ENCODE measurements around the gene ADGRV1.

The ADGRV1 gene

DNA sequence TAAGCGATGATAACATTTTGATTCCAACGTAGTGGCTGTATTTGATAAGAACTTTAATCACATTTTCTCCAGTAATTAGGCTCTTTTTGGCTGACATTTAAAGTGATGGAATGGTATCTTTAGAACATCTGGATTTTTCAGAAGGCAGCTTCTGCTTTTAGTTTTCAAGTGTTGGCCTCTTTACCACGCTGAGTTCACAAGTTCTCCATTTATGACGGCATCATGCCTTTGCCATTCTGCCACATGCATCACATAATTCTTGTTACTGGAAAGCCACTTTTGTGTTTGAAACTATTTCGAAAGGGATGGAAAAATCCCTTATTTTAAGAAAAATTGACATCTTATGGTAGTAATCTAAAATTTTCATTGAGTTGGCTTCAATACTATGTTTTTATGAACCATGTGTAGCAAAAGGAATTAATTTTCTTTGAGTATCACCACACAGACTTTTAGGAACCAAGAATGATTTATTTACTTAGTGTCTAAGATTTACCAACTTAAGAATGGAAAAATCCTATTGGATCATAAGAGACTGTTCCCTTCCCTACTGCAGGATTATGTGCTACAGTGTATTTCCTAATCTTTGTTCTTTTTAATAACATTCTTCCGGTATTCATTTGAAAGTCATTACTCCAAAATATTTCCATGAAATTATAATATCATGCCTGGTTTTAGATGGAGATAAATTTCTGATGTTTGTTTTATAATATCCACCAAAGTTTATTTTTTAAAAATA, 344.2 kb downstream of the ADGRV1 start:
- H3K4me3 ChIP-seq (ENCODE audit: low read depth, low read length), result no peak overlapping the region
- no peak for DNase-seq (ENCODE audit: low read depth)
- TF ChIP-seq, protein P1, sequence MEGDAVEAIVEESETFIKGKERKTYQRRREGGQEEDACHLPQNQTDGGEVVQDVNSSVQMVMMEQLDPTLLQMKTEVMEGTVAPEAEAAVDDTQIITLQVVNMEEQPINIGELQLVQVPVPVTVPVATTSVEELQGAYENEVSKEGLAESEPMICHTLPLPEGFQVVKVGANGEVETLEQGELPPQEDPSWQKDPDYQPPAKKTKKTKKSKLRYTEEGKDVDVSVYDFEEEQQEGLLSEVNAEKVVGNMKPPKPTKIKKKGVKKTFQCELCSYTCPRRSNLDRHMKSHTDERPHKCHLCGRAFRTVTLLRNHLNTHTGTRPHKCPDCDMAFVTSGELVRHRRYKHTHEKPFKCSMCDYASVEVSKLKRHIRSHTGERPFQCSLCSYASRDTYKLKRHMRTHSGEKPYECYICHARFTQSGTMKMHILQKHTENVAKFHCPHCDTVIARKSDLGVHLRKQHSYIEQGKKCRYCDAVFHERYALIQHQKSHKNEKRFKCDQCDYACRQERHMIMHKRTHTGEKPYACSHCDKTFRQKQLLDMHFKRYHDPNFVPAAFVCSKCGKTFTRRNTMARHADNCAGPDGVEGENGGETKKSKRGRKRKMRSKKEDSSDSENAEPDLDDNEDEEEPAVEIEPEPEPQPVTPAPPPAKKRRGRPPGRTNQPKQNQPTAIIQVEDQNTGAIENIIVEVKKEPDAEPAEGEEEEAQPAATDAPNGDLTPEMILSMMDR (IDR thresholded peaks at IDR 0.05; ENCODE audit: low read depth, low read length, missing control alignments), result no peak

DNA sequence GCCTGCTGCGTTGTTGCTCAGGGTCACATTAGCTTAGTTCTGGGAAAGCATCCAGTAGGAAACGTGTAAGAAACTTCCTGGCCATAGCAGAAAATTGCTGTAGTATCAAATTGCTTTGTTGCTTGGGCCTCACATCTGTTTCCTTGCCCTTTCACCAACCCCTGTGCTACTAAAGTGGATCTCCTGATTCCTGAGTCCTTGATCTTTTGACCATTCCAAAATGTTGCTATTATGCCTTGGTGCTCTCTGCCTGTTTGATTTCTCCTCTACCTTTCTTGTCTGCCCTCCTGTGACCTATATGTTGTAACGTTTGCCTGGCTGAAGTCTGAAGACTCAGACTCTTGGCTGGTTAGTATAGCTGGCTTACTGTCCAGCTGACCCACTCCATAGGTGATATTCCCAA, 350.5 kb downstream of the ADGRV1 start:
- no peak for DNase-seq (ENCODE audit: low read depth)
- TF ChIP-seq, protein P1 (IDR thresholded peaks at IDR 0.05; ENCODE audit: low read depth, low read length, missing control alignments), result no peak
- H3K4me3 ChIP-seq (ENCODE audit: low read depth, low read length), result no peak overlapping the region

DNA sequence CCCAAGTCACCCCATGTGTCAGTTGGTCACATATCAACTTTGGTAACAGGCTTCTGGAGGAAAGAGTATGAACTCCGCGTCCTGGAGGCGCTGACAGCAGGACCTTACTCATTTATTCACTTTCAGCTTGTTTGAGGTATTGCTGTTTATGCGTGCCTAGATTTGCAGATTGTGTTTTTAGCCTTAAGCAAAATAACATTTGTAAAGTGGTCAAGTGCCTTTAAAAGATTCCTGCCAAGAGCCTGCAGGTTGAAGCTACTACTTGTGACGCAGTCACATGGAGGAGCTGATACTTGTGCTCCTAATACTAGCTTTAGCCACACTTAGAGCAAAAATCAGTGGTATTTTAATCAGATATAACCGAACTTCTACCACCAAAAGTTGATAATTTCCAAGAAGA, 351.3 kb downstream of the ADGRV1 start:
- TF ChIP-seq, protein P1 (IDR thresholded peaks at IDR 0.05; ENCODE audit: low read depth, low read length, missing control alignments), result no peak
- H3K4me3 ChIP-seq (ENCODE audit: low read depth, low read length), result no peak overlapping the region
- no peak for DNase-seq (ENCODE audit: low read depth)

GRCh38 chr5:90911169-90911568, 352.6 kb downstream of the ADGRV1 start:
- no peak for DNase-seq (ENCODE audit: low read depth)
- TF ChIP-seq, protein P1 (IDR thresholded peaks at IDR 0.05; ENCODE audit: low read depth, low read length, missing control alignments), result no peak
- no peak overlapping the region for H3K4me3 ChIP-seq (ENCODE audit: low read depth, low read length)

- TF ChIP-seq, protein P1 (IDR thresholded peaks at IDR 0.05; ENCODE audit: low read depth, low read length, missing control alignments), result no peak
- no peak overlapping the region for H3K4me3 ChIP-seq (ENCODE audit: low read depth, low read length)
- DNase-seq (ENCODE audit: low read depth), result no peak
These were observed 353.9 kb downstream of the ADGRV1 start for GRCh38 chr5:90912476-90912875.

- no peak overlapping the region for H3K4me3 ChIP-seq (ENCODE audit: low read depth, low read length)
- DNase-seq (ENCODE audit: low read depth), result no peak
- TF ChIP-seq, protein P1 (IDR thresholded peaks at IDR 0.05; ENCODE audit: low read depth, low read length, missing control alignments), result no peak
These were observed 356.8 kb downstream of the ADGRV1 start for GRCh38 chr5:90915393-90915792.

All from GM12864 (cell line).